Hematopoietic multipotent progenitor cell treated with erythropoietin and hydrocortisone succinate and interleukin-3 and kit ligand, for 15 days (in vitro differentiated cells): Measurements from ENCODE around the gene STRN4.
"Not testable (repeated sequence)": the region's sequence is repeated elsewhere in the genome, so short reads cannot be mapped to it uniquely, and the experiment has no call there.

ENCODE experiments used
- DNase-seq: peaks from one replicate; pipeline ENCODE4 v3.0.0-alpha.2; 2015; ENCODE audit warnings: low spot score

Gene STRN4

GRCh38 chr19:46713781-46714443 is 32.3 kb downstream of the STRN4 start:
- peak; percentile 33 for DNase-seq

DNA sequence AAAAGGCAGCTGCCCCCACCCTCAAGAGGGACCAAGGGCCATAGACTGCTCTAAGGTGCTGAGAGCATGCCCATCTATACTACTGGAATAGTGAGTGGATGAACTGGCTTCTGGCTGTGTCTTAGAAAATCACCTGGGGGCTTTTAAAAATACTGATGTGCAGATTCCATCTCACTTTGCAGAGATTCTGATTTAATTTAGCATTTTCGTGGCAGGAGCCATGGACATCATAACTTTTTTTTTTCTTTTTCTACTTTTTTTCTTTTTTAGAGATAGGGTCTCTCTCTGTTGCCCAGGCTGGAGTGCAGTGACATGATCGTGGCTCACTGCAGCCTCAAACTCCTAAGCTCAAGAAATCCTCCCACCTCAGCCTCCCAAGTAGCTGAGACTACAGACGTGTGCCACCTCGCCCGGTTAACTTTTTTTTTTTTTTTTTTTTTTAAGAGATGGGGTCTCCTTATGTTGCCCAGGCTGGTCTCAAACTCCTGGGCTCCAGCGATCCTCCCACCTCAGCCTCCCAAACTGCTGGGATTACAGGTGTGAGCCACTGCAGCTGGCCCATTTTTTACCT is 33.4 kb downstream of the STRN4 start:
- not testable (repeated sequence) for DNase-seq

DNA sequence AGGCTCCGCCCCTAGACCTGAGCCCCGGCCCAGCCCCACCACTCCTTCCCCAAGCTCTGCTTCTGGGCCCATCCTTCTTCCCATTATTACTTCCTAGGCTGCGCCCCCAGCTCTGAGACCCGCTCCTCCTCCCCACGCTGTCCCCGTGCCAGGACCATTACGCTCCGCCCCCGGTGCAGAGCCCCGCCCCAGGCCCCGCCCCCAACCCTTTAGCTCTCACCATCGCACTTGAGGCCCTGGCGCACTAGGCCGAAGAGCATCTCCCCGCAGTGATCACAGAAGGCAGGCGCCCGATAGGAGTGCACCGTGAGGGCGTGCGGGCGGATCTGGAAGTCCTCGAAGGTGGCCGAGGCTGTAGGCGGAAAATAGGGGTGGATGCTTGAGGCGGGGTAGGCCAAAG is 35.6 kb downstream of the STRN4 start:
- no peak for DNase-seq

- DNase-seq, result peak; percentile 85
These were observed 41.7 kb downstream of the STRN4 start for GRCh38 chr19:46704379-46705076.

- no peak for DNase-seq
These were observed 45.5 kb downstream of the STRN4 start for GRCh38 chr19:46700704-46701103.

GRCh38 chr19:46698395-46699321 is 47.6 kb downstream of the STRN4 start:
- DNase-seq, result no peak

DNA sequence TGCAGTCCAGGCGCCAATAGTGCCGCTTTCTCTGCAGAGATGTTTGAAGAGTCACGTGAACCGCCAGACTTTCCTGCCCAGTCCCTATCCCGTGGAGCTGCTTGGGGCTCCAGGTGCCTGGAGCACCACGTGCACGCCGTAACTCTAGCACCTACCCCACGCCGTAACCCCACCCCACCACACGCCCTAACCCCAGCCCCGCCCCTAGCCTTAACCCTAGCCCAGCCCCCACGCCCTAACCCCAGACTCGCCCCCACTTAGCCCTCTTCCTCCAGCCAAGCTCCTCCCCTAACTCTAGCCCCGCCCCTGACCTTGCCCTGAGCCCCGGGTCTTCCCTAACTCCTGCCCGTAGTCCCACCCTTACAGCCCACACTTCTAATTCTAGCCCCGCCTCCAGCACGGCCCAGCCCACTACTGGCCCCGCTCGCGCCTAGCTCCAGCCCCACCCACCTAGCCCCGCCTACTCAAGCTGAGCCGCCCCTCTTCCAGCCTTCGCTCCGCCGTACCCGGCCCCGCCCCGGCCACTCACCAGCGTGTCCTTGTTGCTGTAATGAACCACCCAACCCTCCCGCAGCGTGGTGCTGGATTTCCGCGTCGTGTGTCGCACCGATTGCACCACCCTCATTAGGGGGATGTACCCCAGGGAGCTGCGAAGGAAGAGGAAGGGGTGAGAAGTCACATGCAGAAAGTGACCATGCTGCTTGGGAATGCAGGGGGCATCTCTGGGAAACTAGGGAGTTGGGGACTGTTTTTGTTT is 48.9 kb downstream of the STRN4 start:
- peak; percentile 55 for DNase-seq

DNA sequence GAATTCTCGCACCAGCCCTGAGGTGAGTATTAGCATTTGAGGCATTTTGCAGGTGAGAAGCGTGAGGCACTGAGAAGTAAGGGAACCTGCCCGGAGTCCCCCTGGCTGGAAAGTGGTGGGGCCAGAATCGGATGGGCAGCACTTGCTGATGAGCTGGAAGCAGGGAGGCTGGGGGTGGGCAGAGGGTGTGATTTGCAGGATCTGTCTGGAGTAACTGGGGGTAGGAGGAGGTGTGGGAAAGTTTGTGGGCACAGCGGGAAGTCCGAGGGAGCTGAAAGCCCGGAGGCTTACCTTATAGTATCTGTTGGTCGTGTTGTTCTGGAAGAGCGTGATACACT is 49.4 kb downstream of the STRN4 start:
- DNase-seq, result no peak

DNA sequence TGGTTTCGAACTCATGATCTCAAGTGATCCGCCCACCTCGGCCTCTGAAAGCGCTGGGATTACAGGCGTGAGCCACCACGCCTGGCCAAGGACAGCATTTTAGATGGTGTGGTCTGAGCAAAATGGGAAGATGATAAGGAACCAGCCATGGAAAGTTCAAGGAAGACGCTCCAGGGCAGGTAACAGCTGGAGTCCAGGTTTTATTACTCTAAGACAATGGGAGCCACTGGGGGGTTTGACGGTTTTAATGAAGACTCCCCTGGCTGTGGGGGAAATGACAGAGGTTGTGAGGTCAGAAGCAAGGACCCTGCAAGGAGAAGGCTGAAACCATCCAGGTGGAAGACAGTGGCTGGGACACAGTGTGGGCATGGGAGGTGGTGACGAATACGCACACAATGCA is 50.2 kb downstream of the STRN4 start:
- no peak for DNase-seq

GRCh38 chr19:46693760-46694159 is 52.5 kb downstream of the STRN4 start:
- DNase-seq, result no peak

- DNase-seq, result no peak
These were observed 53.1 kb downstream of the STRN4 start for GRCh38 chr19:46692918-46693722.

GRCh38 chr19:46691948-46692347 is 54.3 kb downstream of the STRN4 start:
- no peak for DNase-seq

DNA sequence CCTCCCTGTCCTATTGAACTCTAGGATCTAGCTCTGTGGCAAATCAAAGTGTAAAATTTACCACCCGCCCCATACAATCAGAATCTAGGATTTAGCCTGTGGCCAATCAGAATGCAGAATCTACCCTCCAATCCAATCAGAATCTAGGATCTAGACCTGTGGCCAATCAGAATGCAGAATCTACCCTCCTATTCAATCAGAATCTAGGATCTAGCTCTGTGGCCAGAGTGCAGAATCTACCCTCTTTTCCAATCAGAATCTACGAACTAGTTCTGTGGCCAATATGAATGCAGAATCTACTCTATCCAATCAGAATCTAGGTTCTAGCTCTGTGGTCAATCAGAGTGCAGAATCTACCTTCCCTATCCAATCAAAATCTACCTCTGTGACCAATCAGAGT is 55.1 kb downstream of the STRN4 start:
- DNase-seq, result no peak

DNA sequence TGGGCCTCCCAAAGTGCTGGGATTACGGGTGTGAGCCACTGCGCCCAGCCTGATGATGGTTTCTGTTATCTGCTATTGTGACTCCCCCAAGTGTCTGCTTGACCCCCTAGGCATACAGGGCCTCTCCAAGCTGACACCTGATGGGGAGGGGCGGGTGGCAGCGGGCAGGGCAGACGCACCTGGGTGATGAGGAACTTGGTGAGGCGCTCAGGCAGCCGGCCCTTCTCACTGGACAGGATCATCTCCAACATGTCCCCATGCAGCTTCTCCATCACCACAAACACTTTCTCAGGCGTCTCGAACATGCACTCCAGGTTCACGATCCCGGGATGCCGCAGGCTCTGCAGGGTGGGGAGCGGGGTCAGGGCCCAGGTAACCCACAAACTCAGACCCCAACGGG is 56.9 kb downstream of the STRN4 start:
- no peak for DNase-seq

DNA sequence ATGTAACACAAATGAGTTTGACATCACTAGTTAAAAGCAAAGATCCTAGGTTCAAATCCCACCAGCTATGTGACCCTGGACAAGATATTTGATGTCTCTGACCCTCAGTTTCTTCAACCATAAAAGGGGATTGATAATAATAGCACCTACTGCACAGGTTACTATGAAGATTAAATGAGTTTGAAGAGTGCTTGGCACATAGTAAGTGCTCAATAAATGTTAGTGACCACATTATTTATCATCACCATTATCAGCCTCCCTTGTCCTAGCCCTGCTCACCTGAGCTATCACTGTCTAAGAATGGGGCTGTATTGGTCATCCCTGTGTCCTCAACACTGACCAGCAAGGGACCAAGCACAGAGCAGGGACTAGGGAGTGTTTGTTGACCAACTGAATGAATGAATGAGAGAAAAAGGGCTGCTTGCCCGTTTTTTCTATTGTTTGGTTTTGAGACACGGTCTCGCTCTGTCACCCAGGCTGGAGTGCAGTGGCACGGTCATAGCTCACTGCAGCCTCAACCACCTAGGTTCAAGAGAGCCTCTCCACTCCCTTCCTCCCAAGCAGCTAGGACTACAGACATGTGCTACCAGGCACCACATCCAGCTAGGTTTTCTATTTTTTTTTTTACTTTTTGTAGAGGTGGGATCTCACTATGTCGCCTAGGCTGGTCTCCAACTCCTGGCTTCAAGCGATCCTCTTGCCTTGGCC is 58.7 kb downstream of the STRN4 start:
- DNase-seq, result no peak

GRCh38 chr19:46685189-46685588 is 61.1 kb downstream of the STRN4 start:
- DNase-seq, result no peak

GRCh38 chr19:46678110-46678732 is 68.0 kb downstream of the STRN4 start:
- peak; percentile 51 for DNase-seq

DNA sequence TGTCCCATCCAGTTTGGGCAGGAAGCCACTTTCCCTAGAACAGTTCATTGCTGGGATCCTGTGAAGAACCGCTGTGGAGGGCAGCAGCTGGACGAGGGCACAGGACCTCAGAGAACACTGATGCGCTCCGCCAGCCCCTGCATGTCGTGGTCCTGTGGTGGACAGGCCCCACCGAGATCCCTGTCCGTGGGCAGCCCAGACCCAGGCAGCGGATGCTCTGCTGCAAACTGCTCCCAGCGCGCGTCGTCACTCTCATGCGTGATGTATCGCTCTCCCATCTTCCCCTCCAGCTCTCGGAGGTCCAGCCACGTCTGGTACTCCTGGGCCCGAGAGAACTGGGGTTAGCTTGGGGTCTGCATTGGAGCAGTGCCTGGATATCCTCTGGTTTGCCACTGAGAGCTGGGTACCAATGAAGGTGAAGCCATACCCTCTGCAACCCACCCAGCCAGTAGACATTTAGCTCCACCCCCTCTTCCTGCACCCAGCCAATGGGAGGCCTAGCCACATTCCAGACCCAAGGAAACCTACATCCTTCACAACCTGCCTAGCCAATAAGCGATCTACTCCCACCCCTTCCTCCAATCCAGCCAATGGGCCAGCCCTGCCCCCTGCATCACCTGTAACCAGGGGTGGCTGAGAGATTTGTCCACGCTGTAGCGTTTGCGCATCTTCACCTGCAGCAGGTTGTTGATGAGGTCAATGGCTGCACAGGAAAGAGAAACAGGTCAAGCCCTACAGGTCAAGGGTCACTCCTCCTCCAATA is 71.7 kb downstream of the STRN4 start:
- DNase-seq, result no peak

- DNase-seq, result no peak
These were observed 75.4 kb downstream of the STRN4 start for GRCh38 chr19:46670813-46671212.
